Lung (tissue), 12 donors: Measurements from ENCODE around the gene CMTM2. TPM values are rescaled to one million over a fixed set of nuclear protein-coding genes. Genes with fewer than 3 reads are reported as not detected.

Experiments used
- ATAC-seq: fragments of 200-7000 bp; cut with Tn5 transposase; one replicate; pipeline ENCODE4 v1.9.1; 2020; ENCODE audit warnings: moderate number of reproducible peaks; ENCODE audit not compliant: insufficient read depth, low FRiP score
- DNase-seq, 3 donors: peaks; one replicate each; pipeline ENCODE4 v3.0.0-alpha.2; 2013 to 2017
- H3K27ac ChIP-seq, 2 donors: one replicate each; pipeline ENCODE4 v1.5.1; 2013; ENCODE audit warnings: mild to moderate bottlenecking in 2 of 2, moderate library complexity in 2 of 2, control low read depth in 1 of 2, inconsistent platforms in 1 of 2, low read depth in 1 of 2, low read length in 1 of 2
- H3K27me3 ChIP-seq, 3 donors: one replicate each; pipeline ENCODE4 v1.5.1; 2013; ENCODE audit warnings: low read length in 2 of 3; ENCODE audit not compliant: control insufficient read depth in 3 of 3, insufficient read depth in 3 of 3
- H3K36me3 ChIP-seq, 4 donors: one replicate each; pipeline ENCODE4 v1.5.1; 2013; ENCODE audit warnings: low read length in 4 of 4, mild to moderate bottlenecking in 1 of 4, moderate library complexity in 1 of 4; ENCODE audit not compliant: control insufficient read depth in 4 of 4, insufficient read depth in 4 of 4
- H3K4me1 ChIP-seq, 5 donors: one replicate each; pipeline ENCODE4 v1.5.1; 2013; ENCODE audit warnings: low read length in 5 of 5, mild to moderate bottlenecking in 2 of 5, moderate library complexity in 1 of 5; ENCODE audit not compliant: control insufficient read depth in 5 of 5, insufficient read depth in 5 of 5
- H3K4me3 ChIP-seq: one replicate; pipeline ENCODE4 v1.5.1; 2013; ENCODE audit warnings: mild to moderate bottlenecking, control low read depth, moderate library complexity
- H3K9ac ChIP-seq, 2 donors: one replicate each; pipeline ENCODE4 v1.5.1; 2013; ENCODE audit warnings: low read length in 2 of 2, control low read depth in 1 of 2; ENCODE audit not compliant: insufficient read depth in 1 of 2
- H3K9me3 ChIP-seq, 4 donors: one replicate each; pipeline ENCODE4 v1.5.1; 2013; ENCODE audit warnings: low read length in 3 of 4, mild to moderate bottlenecking in 1 of 4, moderate library complexity in 1 of 4; ENCODE audit not compliant: control insufficient read depth in 4 of 4, insufficient read depth in 3 of 4
- WGBS, 2 donors: extraction: QIAGEN DNeasy Blood & Tissue Kit; methylation state at CpG; one replicate each; pipeline ENCODE4 v1.1.7; 2013; 5-methylcytosine and 5-hydroxymethylcytosine counted together
- polyA plus RNA-seq, 2 donors: library from polyadenylated mRNA; stranded (reverse); fragments of 200-250 nt; gene quantifications; one replicate each; pipeline ENCODE4 v1.2.1, GENCODE V29; 2013
- total RNA-seq, 2 donors: library from RNA; depleted of rRNA in 1 of 2; stranded (reverse); fragments of >200 nt in 1 of 2; gene quantifications; one replicate each; pipeline ENCODE4 v1.2.1, GENCODE V29; 2014 to 2021
- TF ChIP-seq, protein P1 (sequence below): IDR thresholded peaks from 2 replicates; pipeline ENCODE4 v1.5.1; 2012; ENCODE audit warnings: mild to moderate bottlenecking; ENCODE audit errors: control extremely low read depth, extremely low read depth
- donor health status: control.
- donor health status: control.
- donor health status: Bipolar disorder and iron deficiency.
- donor health status: healthy.
- donor health status: DM: yes; HTN: yes; CAD: no.

CMTM2 gene
- total and polyA plus RNA-seq, 4 donors = 2.0 to 14.1 (median 3.0) TPM

DNA sequence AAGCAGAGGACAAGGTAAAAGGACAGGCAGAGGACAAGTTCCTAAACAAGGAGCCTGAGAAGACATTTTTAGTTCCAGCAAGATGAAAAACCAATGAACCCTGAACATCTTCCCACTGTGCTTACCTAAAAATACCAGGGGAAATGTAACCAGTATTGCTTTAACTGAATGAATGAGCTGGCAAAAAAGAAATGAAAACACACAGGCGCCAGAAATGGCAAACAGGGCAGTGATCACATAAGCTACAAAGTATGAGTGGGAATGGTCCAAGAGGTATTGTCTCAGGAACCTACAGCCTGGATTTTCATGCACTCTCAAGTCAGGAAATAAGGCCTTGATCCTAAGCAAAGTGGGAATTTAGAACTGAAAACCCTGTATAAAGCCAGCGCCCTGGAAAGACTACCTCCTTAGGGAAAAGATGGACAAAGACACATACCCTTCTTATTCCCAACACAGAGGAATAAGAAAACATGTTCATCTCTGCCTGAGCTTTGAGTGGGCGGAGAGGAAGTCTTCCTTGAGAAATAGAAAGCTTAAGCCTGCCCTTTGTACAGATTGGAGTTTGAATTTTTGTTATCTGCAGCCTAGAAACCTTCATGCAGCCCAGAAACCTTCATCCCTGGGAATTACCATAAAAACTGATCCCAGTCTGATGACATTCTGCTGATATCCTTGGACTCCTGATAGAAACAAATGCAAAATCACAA is 2.1 kb downstream of the CMTM2 start:
- TF ChIP-seq, protein P1, sequence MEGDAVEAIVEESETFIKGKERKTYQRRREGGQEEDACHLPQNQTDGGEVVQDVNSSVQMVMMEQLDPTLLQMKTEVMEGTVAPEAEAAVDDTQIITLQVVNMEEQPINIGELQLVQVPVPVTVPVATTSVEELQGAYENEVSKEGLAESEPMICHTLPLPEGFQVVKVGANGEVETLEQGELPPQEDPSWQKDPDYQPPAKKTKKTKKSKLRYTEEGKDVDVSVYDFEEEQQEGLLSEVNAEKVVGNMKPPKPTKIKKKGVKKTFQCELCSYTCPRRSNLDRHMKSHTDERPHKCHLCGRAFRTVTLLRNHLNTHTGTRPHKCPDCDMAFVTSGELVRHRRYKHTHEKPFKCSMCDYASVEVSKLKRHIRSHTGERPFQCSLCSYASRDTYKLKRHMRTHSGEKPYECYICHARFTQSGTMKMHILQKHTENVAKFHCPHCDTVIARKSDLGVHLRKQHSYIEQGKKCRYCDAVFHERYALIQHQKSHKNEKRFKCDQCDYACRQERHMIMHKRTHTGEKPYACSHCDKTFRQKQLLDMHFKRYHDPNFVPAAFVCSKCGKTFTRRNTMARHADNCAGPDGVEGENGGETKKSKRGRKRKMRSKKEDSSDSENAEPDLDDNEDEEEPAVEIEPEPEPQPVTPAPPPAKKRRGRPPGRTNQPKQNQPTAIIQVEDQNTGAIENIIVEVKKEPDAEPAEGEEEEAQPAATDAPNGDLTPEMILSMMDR = no peak
- no peak overlapping the region for H3K27ac ChIP-seq
- no peak for ATAC-seq
- WGBS, 2 donors = 90 to 94% methylated on average over 3 of the region's 3 CpGs
- H3K4me3 ChIP-seq = no peak overlapping the region
- DNase-seq = no peak
- peaks cover 0 to 19% (median 15%) of the 10 kb centered on the region in 3 donors for H3K27me3 ChIP-seq
- H3K36me3 ChIP-seq = peaks cover 0 to 1% (median 0%) of the 10 kb centered on the region in 4 donors
- no peak overlapping the region for H3K9ac ChIP-seq
- peaks cover 0 to 21% (median 12%) of the 10 kb centered on the region in 5 donors for H3K4me1 ChIP-seq
- H3K9me3 ChIP-seq = peaks cover 0 to 3% (median 0%) of the 10 kb centered on the region in 4 donors

DNA sequence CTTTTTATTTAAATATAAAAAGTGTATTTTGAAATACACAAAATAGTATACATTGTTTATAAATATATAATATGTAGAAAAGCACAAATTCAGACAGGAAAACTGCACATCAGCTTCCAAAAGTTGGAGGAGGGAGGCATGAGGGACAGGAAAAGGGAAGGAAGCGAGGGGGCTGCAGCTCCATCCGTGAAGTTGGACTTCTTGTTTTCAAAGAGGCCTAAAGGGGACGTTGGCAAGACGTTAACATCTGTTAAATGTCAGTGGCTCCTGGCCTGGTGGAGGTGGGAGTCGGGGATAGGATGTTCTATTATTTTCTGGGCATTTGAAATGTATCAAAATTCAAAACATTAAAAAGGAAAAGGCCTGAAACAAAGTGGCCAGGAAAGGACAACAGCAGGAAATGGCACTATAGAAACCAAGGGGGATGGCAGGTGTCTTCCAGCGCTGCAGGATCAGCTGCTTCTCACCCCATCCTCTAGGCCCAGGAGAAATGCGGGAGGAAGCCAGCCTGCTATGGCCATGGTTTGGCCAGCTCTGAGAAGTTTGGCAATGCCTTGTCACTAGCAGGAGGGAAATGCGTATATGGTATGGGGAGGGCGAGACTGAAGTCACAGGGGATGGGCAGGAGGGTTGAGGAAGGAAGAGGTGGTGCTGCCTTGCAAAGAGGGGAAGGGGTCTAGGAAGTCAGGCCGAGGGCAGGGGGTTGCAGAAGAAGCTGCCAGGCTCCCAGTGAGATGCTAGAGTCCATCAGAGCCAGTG is 6.4 kb downstream of the CMTM2 start:
- no peaks in the 10 kb centered on the region for H3K36me3 ChIP-seq
- peak overlapping the region in 1 of 2 donors; percentile 42 for H3K27ac ChIP-seq
- H3K27me3 ChIP-seq = no peaks in the 10 kb centered on the region
- DNase-seq = peak in 1 of 3 donors; percentile 43
- ATAC-seq = no peak
- no peaks in the 10 kb centered on the region for H3K9me3 ChIP-seq
- H3K4me3 ChIP-seq = no peak overlapping the region
- H3K9ac ChIP-seq = no peak overlapping the region
- TF ChIP-seq, protein P1 = no peak
- H3K4me1 ChIP-seq = peaks cover 0 to 7% (median 0%) of the 10 kb centered on the region in 5 donors
- WGBS, 2 donors = 17 to 47% methylated on average over 10 of the region's 10 CpGs

DNA sequence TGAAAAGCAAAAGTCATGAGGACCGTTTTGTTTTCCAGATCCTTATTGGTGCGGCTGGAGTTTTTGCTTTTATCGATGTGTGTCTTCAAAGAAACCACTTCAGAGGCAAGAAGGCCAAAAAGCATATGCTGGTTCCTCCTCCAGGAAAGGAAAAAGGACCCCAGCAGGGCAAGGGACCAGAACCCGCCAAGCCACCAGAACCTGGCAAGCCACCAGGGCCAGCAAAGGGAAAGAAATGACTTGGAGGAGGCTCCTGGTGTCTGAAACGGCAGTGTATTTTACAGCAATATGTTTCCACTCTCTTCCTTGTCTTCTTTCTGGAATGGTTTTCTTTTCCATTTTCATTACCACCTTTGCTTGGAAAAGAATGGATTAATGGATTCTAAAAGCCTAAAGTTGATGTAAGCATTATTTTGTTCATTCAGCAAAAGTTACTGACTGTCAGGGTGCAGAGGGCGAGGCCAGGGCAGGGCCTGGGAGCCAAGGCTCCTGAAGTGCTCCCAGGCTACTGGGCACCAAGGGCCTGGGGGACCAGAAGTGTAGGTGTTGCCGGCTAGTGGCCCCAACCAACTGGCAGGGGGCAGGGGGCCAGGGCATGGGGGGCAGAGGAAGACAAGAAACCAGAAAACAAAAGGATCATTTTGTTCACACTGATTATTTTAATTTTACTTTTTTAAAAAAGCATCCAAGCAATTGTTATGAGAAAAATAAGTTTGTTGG is 8.8 kb downstream of the CMTM2 start:
- 54 to 61% methylated on average over 7 of the region's 7 CpGs for WGBS, 2 donors
- ATAC-seq = no peak
- TF ChIP-seq, protein P1 = no peak

More for the DNA sequence above, 8.8 kb downstream of the CMTM2 start:
- Histone ChIP-seq H3K4me1 (peaks cover 0 to 9% (median 0%) of the 10 kb centered on the region in 5 donors), H3K27ac (peak overlapping the region in 1 of 2 donors; percentile 26), H3K4me3 (no peak overlapping the region), H3K9ac (no peak overlapping the region), H3K27me3 (no peaks in the 10 kb centered on the region), H3K36me3 (no peaks in the 10 kb centered on the region), H3K9me3 (no peaks in the 10 kb centered on the region)
- no peak for DNase-seq
